Esophagus muscularis mucosa (tissue), 4 donors: Measurements from ENCODE around the gene KRTAP4-6. TPM values are rescaled to one million over a fixed set of nuclear protein-coding genes. Genes with fewer than 3 reads are reported as not detected.
"Not testable (repeated sequence)": the region's sequence is repeated elsewhere in the genome, so short reads cannot be mapped to it uniquely, and the experiment has no call there.

Experiments
- DNase-seq: peaks from one replicate; pipeline ENCODE4 v3.0.0-alpha.2; 2017; ENCODE audit errors: extremely low spot score
- H3K27ac ChIP-seq, 4 donors: fragments of 200-600 bp; sonication (generic); replicated peaks in 1 of 4; 1 replicate in 3 of 4; 2 replicates in 1 of 4; pipeline ENCODE4 v1.5.1; 2016 to 2019; ENCODE audit warnings: mild to moderate bottlenecking in 1 of 4
- H3K27me3 ChIP-seq, 4 donors: fragments of 200-600 bp; sonication (generic); one replicate each; pipeline versions ENCODE4 v1.5.1 to v1.6.0; 2016 to 2019
- H3K36me3 ChIP-seq, 4 donors: fragments of 200-600 bp; sonication (generic); one replicate each; pipeline ENCODE4 v1.5.1; 2016 to 2019
- H3K4me1 ChIP-seq, 4 donors: fragments of 200-600 bp; sonication (generic); one replicate each; pipeline ENCODE4 v1.5.1; 2016 to 2019
- H3K4me3 ChIP-seq, 4 donors: fragments of 200-600 bp; sonication (generic); 1 replicate in 2 of 4; 2 replicates in 2 of 4; pipeline ENCODE4 v1.5.1; 2016 to 2019; ENCODE audit warnings: mild to moderate bottlenecking in 4 of 4, moderate library complexity in 1 of 4
- H3K9me3 ChIP-seq, 4 donors: fragments of 200-600 bp; sonication (generic); 1 replicate in 3 of 4; 2 replicates in 1 of 4; pipeline ENCODE4 v1.5.1; 2016 to 2019
- CTCF ChIP-seq, 3 experiments: fragments of 200-600 bp in 2 of 3; fragments of 450-650 bp in 1 of 3; sonication (generic) in 2 of 3; IDR thresholded peaks; one replicate each; pipeline ENCODE4 v1.5.1; 2017 to 2019; ENCODE audit warnings: antibody characterized with exemption in 3 of 3, mild to moderate bottlenecking in 2 of 3, moderate library complexity in 1 of 3
- EP300 ChIP-seq: sonication (generic); formaldehyde crosslinking; IDR thresholded peaks from one replicate; pipeline ENCODE4 v1.6.1; 2017; ENCODE audit warnings: antibody characterized with exemption
- POLR2A ChIP-seq: fragments of 450-650 bp; IDR thresholded peaks from one replicate; pipeline ENCODE4 v1.6.1; 2017; ENCODE audit warnings: antibody characterized with exemption, moderate library complexity, mild to moderate bottlenecking, low read depth
- POLR2AphosphoS5 ChIP-seq, 2 donors: sonication (generic); formaldehyde crosslinking; IDR thresholded peaks; one replicate each; pipeline ENCODE4 v1.6.1; 2017; ENCODE audit warnings: antibody characterized with exemption in 2 of 2
- WGBS: methylation state at CpG from one replicate; pipeline ENCODE4 v1.1.5; 2018; 5-methylcytosine and 5-hydroxymethylcytosine counted together
- intact Hi-C: fragments of 100-400 bp; cut with DNase I; formaldehyde crosslinking; loops from one replicate; pipeline ENCODE4 v1.15.1; 2023
- total RNA-seq, 4 donors: library from RNA; depleted of rRNA; stranded (reverse); fragments of >200 nt; gene quantifications; one replicate each; pipeline versions ENCODE4 v1.1.0 to v1.2.1, GENCODE V29; 2016

The KRTAP4-6 gene
- total RNA-seq, 4 donors from 2014 or later: not detected

- no peaks in the 10 kb centered on the region for H3K9me3 ChIP-seq
- DNase-seq: no peak
- TF ChIP-seq POLR2A: no peak
- no peak for TF ChIP-seq CTCF (IDR thresholded peaks at IDR 0.05)
- no peak for TF ChIP-seq EP300
- no peak for TF ChIP-seq POLR2AphosphoS5 (IDR thresholded peaks at IDR 0.05)
- intact Hi-C loops: no loop called here
- H3K4me1 ChIP-seq: no peaks in the 10 kb centered on the region
- no peaks in the 10 kb centered on the region for H3K36me3 ChIP-seq
- H3K27ac ChIP-seq: no peak overlapping the region
- no peak overlapping the region for H3K4me3 ChIP-seq
- WGBS: 36% methylated on average over 2 of the region's 2 CpGs
- peaks cover 0 to 19% (median 0%) of the 10 kb centered on the region in 4 donors for H3K27me3 ChIP-seq
Measured at GRCh38 chr17:41153856-41154255, 13.5 kb upstream of the KRTAP4-6 start.

GRCh38 chr17:41151525-41151924 is 11.2 kb upstream of the KRTAP4-6 start:
- DNase-seq: no peak
- Histone ChIP-seq H3K27me3 (peaks cover 0 to 4% (median 0%) of the 10 kb centered on the region in 4 donors), H3K9me3 (no peaks in the 10 kb centered on the region), H3K4me3 (no peak overlapping the region), H3K4me1 (no peaks in the 10 kb centered on the region), H3K36me3 (no peaks in the 10 kb centered on the region), H3K27ac (no peak overlapping the region)
- TF ChIP-seq POLR2A: no peak
- no peak for TF ChIP-seq CTCF (IDR thresholded peaks at IDR 0.05)
- WGBS: 78% methylated on average over 2 of the region's 2 CpGs
- intact Hi-C loops: no loop called here

DNA sequence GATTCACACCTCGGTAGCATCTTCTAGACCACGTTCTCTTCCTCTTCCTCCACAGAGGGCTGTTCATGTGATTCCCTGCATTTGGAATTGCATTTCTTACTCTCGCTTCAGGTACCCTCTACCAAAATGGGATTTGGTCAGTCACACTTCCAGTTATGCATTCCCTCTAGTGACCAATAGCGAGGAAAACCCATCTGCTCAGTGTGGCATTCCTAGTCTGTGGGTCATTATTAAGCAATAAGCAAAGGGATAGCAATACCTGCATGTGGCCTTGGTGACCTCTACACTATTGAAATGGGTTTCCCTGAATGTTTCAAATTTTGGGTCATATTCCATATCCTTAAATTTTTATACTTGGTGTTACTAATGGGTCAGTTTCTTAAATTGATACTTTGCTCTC is 9.7 kb upstream of the KRTAP4-6 start:
- intact Hi-C loops: no loop called here
- peaks cover 0 to under 1% (median 0%) of the 10 kb centered on the region in 4 donors for H3K27me3 ChIP-seq
- no peaks in the 10 kb centered on the region for H3K9me3 ChIP-seq
- no peak for TF ChIP-seq POLR2AphosphoS5 (IDR thresholded peaks at IDR 0.05)
- no peak for TF ChIP-seq POLR2A
- TF ChIP-seq CTCF (IDR thresholded peaks at IDR 0.05): no peak
- no peak for TF ChIP-seq EP300
- H3K27ac ChIP-seq: no peak overlapping the region
- no peak overlapping the region for H3K4me3 ChIP-seq
- H3K36me3 ChIP-seq: no peaks in the 10 kb centered on the region
- 89% methylated on average over 4 of the region's 4 CpGs for WGBS
- no peaks in the 10 kb centered on the region for H3K4me1 ChIP-seq
- no peak for DNase-seq

GRCh38 chr17:41149652-41149985 is 9.3 kb upstream of the KRTAP4-6 start, which contains the start of gene KRTAP4-5:
Gene KRTAP4-5, minus strand, starts transcription at chr17:41149825. Its CDS starts 58 bp downstream, at chr17:41149767.
- TF ChIP-seq POLR2A (no peak), POLR2AphosphoS5 (IDR thresholded peaks at IDR 0.05) (no peak), EP300 (no peak), CTCF (IDR thresholded peaks at IDR 0.05) (no peak)

DNA sequence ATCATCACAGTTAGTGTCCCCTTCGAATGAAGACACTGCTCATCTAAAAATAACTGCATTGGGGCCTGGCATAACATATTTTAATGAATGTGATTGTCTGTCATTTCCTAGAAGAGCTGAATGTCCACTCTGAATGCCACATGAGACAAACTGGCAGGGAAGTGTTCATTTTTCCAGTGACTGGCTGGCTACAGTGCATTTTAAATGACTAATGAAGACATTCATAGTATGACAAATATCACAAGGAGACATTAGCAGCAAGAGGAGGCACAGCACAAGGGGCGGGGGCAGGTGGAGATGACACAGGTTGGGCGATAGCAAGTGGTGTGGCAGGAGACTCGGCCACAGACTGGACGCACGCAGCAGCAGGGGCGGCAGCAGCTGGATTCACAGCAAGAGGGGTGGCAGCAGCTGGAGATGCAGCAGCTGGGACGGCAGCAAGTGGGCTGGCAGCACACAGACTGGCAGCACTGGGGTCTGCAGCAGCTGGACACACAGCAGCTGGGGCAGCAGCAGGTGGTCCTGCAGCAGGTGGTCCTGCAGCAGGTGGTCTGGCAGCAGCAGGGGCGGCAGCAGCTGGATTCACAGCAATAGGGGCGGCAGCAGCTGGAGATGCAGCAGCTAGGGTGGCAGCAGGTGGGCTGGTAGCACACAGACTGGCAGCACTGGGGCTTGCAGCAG is 8.8 kb upstream of the KRTAP4-6 start:
- 82% methylated on average over 9 of the region's 10 CpGs for WGBS
- H3K36me3 ChIP-seq, intact Hi-C loops, H3K27ac ChIP-seq, H3K4me1 ChIP-seq, H3K27me3 ChIP-seq, H3K9me3 ChIP-seq, H3K4me3 ChIP-seq, DNase-seq: not testable (repeated sequence)

More at GRCh38 chr17:41149652-41149985, 9.3 kb upstream of the KRTAP4-6 start, which contains the start of gene KRTAP4-5:
- intact Hi-C loops: no loop called here
- Histone ChIP-seq H3K4me1 (no peaks in the 10 kb centered on the region), H3K27ac (no peak within 1 kb of the TSS), H3K36me3 (no peaks in the 10 kb centered on the region), H3K4me3 (no peak within 1 kb of the TSS), H3K9me3 (no peaks in the 10 kb centered on the region), H3K27me3 (no peaks in the 10 kb centered on the region)
- no CpG with 5 or more reads among the region's 2 CpGs for WGBS
- no peak for DNase-seq
